ENCODE data around the gene CACNA1C.

The CACNA1C gene

DNA sequence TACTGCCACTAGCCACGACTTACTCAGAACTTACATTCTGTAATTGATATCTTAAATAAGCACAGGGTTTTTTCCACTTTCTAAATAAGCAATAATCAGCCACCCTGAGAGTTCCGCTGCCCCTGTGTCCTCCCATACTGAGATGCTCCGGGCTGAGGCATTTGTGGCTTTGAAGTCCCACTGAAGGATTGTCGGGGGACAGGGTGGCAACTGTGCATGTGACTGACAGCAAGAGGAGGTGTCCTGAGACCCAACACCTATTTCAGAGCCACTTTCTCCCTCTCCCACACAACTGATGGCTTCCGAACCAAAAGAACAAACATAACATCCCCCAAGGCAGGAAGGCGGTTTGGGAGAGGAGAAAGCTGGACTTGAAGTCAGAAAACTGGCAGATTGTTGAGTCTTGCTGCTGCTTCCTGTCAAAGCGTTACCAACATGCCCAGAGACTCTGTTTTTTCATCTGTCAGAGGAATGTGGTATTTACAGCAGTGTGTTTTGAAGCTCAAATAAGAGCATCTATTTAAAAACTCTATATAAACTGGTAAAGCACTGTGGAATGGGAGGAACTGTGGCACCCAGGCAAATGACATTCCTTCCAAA lies 584.1 kb downstream of the CACNA1C start:
- H3K27me3 ChIP-seq (ENCODE audit: insufficient read depth, low read depth, severe bottlenecking): no peaks in the 10 kb centered on the region
- H3K4me3 ChIP-seq (ENCODE audit: low read depth, low read length): no peak overlapping the region
- H3K36me3 ChIP-seq: no peaks in the 10 kb centered on the region
- H3K27ac ChIP-seq: no peak overlapping the region
- DNase-seq: no peak
- H3K9me3 ChIP-seq (ENCODE audit: severe bottlenecking): no peaks in the 10 kb centered on the region
- TF ChIP-seq, protein P1, sequence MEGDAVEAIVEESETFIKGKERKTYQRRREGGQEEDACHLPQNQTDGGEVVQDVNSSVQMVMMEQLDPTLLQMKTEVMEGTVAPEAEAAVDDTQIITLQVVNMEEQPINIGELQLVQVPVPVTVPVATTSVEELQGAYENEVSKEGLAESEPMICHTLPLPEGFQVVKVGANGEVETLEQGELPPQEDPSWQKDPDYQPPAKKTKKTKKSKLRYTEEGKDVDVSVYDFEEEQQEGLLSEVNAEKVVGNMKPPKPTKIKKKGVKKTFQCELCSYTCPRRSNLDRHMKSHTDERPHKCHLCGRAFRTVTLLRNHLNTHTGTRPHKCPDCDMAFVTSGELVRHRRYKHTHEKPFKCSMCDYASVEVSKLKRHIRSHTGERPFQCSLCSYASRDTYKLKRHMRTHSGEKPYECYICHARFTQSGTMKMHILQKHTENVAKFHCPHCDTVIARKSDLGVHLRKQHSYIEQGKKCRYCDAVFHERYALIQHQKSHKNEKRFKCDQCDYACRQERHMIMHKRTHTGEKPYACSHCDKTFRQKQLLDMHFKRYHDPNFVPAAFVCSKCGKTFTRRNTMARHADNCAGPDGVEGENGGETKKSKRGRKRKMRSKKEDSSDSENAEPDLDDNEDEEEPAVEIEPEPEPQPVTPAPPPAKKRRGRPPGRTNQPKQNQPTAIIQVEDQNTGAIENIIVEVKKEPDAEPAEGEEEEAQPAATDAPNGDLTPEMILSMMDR (IDR thresholded peaks at IDR 0.05; ENCODE audit: low read depth, low read length): no peak

DNA sequence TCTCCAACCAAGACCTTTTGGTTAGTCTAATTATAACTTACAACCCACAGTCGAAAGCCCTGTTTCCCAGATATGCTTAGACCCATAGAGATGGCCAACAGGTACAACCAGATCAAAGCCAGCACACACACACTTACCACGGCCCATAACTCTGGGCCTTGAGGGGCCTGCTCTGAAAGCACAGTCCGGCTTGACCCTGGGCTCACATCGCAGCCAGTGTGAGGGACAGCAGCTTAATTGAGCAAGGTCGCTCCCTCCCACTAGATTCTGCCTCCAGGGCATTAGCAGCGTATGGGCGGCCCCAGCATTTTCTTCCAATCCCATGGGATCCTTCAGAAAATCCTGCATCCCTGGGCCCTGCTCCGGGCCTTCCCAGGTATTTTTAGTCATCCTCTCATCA lies 584.6 kb downstream of the CACNA1C start:
- Histone ChIP-seq H3K36me3 (no peaks in the 10 kb centered on the region), H3K4me3 (ENCODE audit: low read depth, low read length) (no peak overlapping the region), H3K27ac (no peak overlapping the region), H3K27me3 (ENCODE audit: insufficient read depth, low read depth, severe bottlenecking) (no peaks in the 10 kb centered on the region), H3K9me3 (ENCODE audit: severe bottlenecking) (no peaks in the 10 kb centered on the region)
- no peak for DNase-seq
- TF ChIP-seq, protein P1 (IDR thresholded peaks at IDR 0.05; ENCODE audit: low read depth, low read length): no peak

DNA sequence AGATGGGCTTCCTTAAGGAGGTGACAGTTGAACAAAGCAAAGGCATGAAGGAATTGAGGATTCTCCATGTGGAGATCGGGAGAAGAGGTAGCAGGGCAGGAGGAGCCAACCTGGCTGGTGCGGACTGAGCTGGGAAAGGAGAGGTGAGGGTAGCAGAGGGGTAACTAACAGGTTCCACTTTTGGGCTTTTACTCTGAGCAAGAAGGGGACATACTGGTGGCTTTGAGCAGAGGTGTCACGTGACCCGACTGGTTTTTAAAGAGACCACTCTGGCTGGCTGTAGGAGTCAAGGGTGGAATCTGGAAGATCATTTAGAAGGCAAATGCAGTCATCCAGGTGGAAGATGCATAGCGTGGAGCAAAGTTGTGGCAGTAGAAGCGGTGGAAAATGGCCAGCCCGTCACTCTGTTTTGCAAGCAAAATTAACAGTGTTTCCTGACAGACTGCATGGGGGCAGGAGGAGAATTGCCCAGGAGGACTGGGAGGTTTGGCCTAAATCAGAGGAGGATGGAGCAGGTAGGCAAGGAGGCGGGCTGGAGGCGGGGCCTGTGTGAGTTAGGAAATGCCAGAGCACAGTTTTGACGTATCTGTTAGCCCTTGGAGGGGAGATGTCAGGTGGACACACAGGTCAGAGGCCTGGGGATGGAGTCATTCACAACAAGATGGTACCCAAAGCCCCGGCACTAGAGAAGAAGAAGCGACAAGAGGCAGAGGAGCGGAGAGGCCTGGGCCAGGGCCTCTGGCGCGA lies 585.7 kb downstream of the CACNA1C start:
- Histone ChIP-seq H3K36me3 (no peaks in the 10 kb centered on the region), H3K4me3 (ENCODE audit: low read depth, low read length) (no peak overlapping the region), H3K27ac (no peak overlapping the region), H3K9me3 (ENCODE audit: severe bottlenecking) (no peaks in the 10 kb centered on the region), H3K27me3 (ENCODE audit: insufficient read depth, low read depth, severe bottlenecking) (no peaks in the 10 kb centered on the region)
- TF ChIP-seq, protein P1 (IDR thresholded peaks at IDR 0.05; ENCODE audit: low read depth, low read length): no peak
- DNase-seq: no peak

GRCh38 chr12:2639020-2639298 lies 586.2 kb downstream of the CACNA1C start:
- H3K36me3 ChIP-seq: no peaks in the 10 kb centered on the region
- H3K27ac ChIP-seq: no peak overlapping the region
- no peak for DNase-seq
- H3K4me3 ChIP-seq (ENCODE audit: low read depth, low read length): no peak overlapping the region
- H3K27me3 ChIP-seq (ENCODE audit: insufficient read depth, low read depth, severe bottlenecking): no peaks in the 10 kb centered on the region
- no peaks in the 10 kb centered on the region for H3K9me3 ChIP-seq (ENCODE audit: severe bottlenecking)
- TF ChIP-seq, protein P1 (IDR thresholded peaks at IDR 0.05; ENCODE audit: low read depth, low read length): no peak

DNA sequence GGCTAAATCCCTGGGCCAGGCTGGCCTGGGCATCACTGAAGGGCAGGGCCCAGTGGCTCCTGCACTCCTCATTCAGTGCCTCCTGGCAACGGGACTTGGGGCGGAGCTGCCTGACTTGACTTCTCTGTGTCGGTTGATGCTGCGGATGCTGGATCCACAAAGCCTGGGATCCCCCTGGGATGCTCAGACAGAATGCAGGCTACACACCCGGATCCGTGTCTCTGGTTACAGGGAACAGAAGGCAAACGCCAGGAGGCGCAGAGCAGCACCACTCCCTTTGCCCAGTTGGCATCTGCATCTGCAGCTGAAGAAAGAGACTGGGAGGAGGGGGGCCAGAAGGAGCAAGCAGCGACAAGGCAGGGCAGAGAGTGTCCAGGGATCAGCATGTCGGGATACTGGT lies 587.5 kb downstream of the CACNA1C start:
- TF ChIP-seq, protein P1 (IDR thresholded peaks at IDR 0.05; ENCODE audit: low read depth, low read length): no peak
- Histone ChIP-seq H3K9me3 (ENCODE audit: severe bottlenecking) (no peaks in the 10 kb centered on the region), H3K4me3 (ENCODE audit: low read depth, low read length) (no peak overlapping the region), H3K27ac (no peak overlapping the region), H3K36me3 (no peaks in the 10 kb centered on the region), H3K27me3 (ENCODE audit: insufficient read depth, low read depth, severe bottlenecking) (no peaks in the 10 kb centered on the region)
- no peak for DNase-seq

GRCh38 chr12:2640709-2641108 lies 587.9 kb downstream of the CACNA1C start:
- H3K27ac ChIP-seq: no peak overlapping the region
- TF ChIP-seq, protein P1 (IDR thresholded peaks at IDR 0.05; ENCODE audit: low read depth, low read length): no peak
- no peaks in the 10 kb centered on the region for H3K27me3 ChIP-seq (ENCODE audit: insufficient read depth, low read depth, severe bottlenecking)
- no peak for DNase-seq
- H3K36me3 ChIP-seq: no peaks in the 10 kb centered on the region
- H3K9me3 ChIP-seq (ENCODE audit: severe bottlenecking): no peaks in the 10 kb centered on the region
- H3K4me3 ChIP-seq (ENCODE audit: low read depth, low read length): no peak overlapping the region
